Measurements from ENCODE around the gene GPRC6A.
"Not testable (repeated sequence)": the region's sequence is repeated elsewhere in the genome, so short reads cannot be mapped to it uniquely, and the experiment has no call there.

Gene GPRC6A, protein sequence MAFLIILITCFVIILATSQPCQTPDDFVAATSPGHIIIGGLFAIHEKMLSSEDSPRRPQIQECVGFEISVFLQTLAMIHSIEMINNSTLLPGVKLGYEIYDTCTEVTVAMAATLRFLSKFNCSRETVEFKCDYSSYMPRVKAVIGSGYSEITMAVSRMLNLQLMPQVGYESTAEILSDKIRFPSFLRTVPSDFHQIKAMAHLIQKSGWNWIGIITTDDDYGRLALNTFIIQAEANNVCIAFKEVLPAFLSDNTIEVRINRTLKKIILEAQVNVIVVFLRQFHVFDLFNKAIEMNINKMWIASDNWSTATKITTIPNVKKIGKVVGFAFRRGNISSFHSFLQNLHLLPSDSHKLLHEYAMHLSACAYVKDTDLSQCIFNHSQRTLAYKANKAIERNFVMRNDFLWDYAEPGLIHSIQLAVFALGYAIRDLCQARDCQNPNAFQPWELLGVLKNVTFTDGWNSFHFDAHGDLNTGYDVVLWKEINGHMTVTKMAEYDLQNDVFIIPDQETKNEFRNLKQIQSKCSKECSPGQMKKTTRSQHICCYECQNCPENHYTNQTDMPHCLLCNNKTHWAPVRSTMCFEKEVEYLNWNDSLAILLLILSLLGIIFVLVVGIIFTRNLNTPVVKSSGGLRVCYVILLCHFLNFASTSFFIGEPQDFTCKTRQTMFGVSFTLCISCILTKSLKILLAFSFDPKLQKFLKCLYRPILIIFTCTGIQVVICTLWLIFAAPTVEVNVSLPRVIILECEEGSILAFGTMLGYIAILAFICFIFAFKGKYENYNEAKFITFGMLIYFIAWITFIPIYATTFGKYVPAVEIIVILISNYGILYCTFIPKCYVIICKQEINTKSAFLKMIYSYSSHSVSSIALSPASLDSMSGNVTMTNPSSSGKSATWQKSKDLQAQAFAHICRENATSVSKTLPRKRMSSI

DNA sequence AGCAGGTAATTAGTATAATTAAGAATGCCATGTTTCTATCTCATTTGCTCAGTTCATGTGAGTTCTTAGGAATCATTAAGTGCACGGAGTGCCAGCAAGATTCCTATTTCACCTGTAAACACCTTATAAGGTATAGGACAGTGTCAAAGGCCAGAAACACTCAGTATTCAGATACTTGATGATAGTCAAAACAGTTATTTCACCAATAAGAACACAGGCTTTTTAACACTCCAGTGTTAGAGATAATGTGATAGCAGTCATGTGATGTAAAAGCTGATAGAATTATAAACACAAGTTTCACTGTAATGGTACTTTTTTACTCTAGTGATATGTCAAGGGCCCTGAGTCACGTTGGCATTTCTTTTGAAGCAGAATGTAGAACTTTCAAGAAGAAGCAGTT, at the start of gene GPRC6A:
Gene GPRC6A (minus strand): TSS at position 101 of the 400 bp plus-strand sequence. CDS start 70 bp downstream, at position 31.
- no peak for DNase-seq (ENCODE audit: low read depth, low spot score)

DNA sequence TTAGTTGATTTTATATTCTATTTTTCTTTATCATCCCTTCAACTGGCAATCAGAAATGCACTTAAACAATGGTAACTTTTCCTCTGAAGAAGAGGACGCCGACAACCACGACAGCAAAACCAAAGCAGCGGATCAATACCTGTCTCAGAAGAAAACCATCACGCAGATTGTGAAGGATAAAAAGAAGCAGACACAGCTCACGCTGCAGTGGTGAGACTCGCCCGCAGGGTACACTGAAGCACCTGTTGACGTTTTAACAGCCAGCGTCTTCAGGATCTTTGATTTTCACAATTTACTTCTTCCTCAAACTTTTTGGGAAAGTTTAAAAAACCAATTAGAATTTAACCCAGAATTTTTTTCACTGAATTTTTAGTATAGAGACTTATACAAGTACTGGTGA, 48.9 kb upstream of the GPRC6A start:
- no peak for DNase-seq (ENCODE audit: low read depth, low spot score)

DNA sequence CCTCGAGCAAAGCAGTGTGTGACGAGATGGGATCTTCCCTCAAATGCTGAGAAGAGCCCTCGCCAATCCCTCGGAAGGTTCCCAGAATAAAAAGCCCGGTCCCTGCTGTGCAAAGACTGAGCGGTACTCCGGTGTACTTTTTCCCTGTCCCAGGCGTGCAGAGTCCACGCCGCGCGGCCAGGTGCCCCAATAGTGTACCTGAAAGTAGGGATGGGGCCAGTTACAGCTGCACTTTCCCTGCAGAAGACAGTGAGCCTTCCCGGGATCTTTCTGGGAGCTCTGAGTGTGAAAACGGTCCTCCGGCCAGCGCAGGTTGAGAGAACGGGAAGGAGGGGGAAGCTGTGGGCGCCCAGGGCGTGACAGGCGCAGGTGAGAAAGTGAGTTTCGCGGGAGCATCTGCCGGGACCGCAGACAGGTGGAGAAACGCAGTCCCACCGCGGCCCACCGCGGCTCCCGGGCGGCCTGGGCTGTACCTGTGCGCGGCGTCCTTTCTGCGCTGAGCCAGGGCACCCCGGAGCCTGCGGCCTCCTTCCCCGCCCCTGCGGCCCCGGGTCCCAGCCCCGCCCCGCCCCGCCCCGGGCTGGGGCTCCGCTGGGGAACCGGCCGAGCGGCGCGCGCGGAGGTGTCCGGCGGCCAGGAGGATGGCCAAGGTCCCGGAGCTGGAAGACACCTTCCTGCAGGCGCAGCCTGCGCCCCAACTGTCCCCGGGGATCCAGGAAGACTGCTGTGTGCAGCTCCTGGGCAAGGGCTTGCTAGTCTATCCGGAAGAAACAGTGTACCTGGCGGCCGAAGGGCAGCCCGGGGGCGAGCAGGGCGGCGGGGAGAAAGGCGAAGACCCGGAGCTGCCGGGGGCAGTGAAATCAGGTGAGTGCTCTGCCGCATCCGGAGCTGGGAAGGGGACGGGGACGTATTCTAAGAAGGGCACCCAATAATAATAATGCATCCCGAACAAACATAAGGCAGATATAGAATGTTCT, 48.0 kb upstream of the GPRC6A start, which contains the start of gene RFX6:
Gene RFX6 (plus strand): TSS at position 608 of the 977 bp plus-strand sequence. CDS start 34 bp downstream, at position 642.
- DNase-seq (ENCODE audit: low read depth, low spot score): peak; percentile 7

DNA sequence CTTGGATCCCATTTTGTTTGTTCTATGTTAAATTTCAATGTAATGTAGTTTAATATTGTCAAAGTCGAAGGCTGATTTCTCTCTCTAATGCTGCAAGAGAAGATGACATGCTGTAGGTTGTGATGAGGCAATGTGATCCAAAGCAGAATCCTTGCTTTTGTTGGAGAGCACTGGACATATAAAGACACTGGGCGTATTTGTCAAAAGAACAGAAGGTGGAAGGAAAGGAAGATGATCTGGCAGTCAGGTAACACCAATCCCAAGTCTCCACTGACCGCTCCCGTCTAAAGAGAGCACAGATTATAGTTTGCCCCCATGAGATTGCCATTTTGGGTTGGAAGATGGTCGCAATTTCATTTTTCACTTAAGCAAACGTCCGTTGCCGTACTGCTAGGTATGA, 47.2 kb upstream of the GPRC6A start:
- DNase-seq (ENCODE audit: low read depth, low spot score): no peak

DNA sequence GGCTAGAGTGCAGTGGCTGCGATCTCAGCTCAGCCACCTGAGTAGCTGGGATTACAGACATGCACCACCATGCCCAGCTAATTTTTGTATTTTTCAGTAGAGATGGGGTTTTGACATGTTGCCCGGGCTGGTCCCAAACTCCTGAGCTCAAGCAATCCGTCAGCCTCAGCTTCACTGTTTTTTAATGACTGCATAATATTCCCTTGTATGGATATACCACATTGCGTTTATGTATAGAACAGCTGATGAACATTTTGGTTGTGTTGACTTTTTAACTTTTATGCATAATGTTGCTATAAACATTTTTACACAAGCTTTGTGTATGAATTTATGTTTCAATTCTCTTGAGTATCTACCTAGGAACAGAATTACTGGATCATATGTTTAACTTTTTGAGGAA, 43.9 kb upstream of the GPRC6A start:
- no peak for DNase-seq (ENCODE audit: low read depth, low spot score)

DNA sequence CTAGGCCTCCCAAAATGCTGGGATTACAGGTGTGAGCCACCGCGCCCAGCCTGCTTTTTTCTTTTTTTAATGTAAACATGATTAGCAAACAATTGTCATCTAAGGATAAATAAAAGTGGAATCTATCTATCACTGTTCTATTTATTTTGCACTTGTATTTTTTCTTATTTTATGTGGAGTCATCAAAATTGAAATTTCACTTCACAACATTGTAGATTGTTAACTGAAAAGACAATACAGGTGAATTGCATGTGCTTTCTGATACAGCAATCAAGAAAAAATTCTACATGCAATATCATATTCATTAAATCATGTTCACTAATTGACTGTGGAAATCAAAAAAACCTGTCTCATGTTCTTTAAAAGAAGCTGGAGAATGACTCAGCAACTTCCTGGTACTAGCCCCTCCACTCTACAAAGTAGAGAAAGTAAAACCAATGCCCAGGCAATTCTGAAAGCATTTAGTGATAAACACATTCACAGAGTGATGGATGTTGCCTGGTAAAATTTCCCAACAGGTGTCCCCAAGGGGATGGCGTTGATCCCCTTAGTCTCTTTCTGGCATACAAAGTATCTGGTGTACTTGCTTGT, 37.5 kb upstream of the GPRC6A start:
- DNase-seq (ENCODE audit: low read depth, low spot score): no peak

DNA sequence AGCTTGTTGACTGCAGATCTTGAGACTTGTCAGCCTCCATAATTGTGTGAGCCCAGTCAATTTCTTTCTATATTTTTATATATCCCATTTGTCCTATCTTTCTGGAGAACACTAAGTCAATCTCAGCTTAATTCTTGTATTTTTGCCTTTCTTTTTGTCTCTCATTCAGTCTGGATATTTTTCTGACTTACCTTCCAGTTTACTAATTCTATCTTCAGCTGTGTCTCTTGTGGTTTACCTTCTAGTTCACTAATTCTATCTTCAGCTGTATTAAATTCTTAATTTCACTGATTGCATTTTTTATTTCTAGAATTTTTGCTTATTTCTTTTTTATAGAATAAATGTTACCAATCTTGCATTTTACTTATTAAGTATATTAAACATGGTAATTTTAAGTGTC, 30.4 kb upstream of the GPRC6A start:
- no peak for DNase-seq (ENCODE audit: low read depth, low spot score)

DNA sequence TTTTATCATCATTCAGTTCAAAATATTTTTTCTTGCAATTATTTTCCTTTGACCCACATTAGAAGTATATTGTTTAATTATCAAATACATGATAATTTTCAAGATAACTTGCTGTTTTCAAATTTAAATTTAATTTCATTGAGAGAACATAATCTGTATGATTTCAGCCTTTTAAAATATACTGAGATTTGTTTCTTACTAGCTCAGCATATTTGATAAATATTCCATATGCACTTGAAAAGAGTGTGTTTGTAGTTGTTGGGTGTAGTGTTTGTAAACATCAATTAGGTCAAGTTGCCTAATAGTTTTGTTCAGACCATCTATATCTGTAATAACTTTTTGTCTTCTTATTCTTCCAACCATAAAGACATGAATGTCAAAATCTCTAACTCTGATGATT, 29.2 kb upstream of the GPRC6A start:
- DNase-seq (ENCODE audit: low read depth, low spot score): no peak

DNA sequence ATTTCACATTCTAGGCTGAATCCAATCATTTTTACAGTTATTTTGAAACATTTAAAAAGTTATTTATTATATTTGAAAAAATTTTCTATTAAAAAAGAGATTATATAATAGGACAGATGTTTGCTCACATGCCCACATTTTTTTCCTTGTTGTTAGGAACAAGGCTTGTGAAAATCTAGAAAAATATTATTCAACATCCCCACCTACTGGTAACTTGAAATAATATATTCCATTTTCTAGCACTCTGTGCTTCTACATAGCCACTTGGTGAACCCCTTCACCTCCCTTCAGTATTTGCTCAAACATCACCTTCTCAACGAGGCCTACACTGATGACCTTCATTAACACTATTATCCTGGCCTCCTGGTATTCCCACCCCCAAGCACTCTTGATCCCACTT, 18.3 kb upstream of the GPRC6A start:
- DNase-seq (ENCODE audit: low read depth, low spot score): peak; percentile 33

DNA sequence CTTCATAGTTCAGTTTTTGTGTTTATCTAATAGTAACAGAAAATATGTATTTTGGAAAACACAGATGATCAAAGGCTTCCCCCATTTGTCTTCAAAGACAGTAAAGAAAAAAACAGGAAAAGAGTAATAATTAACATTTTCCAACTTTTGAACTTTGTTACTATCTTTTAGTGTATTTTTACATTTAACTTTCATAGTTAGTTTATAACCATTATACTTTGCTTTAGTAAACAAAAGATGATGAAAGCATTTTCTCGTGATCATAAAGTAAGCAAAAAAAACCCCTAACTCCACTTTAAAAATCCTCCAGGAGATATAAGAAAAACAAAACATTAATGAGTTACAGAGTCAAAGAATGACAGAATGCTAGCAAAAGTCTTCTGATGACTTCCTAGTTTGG, 13.6 kb upstream of the GPRC6A start:
- DNase-seq (ENCODE audit: low read depth, low spot score): no peak

DNA sequence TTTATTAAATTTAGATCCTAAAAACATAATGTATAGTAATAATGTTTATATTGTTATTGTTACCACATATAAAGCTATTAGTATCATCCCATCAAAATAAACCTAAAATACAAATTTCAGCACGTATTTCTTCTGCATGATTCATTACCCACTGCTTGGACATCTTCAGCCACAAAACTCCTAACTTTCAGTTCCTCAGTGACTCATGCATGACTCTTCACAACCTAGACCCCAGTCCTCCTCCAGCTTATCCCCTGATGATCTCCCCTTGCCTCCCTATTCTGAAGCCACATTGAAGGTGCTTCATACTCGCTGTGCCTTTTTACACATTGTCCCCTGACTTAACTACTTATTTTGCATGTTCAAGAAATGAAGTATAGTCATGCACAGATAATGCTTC, 11.2 kb upstream of the GPRC6A start:
- peak; percentile 32 for DNase-seq (ENCODE audit: low read depth, low spot score)

DNA sequence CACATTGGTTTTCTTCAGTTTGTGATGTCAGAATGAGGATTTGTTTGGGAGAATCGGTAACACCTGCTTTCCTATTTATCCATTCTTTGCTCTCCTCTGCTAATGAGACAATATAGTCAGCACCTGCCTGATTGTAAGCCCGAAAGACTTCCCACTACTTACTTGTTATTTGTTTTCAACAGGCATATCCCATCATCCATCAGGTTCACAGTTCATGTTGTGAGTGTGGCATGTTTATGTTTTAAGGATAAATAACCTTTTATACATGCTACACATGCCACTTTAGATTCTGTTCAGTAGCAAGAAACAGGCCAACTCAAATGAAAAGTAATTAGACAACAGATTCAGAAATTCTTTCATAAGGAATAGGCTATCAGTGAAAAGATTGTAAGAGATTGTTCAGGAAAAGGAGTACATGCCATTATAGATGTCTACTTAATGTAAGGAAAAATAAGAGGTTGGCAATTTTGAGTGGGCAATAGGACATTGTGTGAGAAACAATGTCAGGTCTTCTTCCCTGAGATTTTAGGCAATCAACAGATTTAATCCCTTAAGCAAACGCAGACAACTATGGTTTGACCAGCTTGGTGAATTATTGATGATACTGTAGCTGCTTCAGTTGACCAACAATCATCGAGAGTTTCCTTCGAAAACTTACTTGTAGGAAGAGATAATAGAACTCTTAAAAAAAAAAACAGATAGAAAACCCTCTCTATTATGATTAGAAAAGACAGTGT, 7.9 kb upstream of the GPRC6A start:
- DNase-seq (ENCODE audit: low read depth, low spot score): no peak

DNA sequence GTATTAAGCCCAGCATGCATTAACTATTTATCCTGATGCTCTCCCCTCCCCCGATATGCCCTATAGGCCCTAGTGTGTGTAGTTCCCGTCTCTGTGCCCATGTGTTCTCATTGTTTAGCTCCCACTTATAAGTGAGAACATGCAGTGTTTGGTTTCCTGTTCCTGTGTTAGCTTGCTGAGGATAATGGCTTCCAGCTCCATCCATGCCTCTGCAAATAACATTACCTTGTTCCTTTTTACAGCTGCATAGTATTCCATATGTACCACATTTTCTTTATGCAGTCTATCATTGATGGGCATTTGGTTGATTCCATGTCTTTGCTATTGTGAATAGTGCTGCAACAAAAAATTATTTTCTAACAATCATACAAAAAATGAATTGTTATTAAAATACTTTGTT, 5.6 kb upstream of the GPRC6A start:
- not testable (repeated sequence) for DNase-seq (ENCODE audit: low read depth, low spot score)

DNA sequence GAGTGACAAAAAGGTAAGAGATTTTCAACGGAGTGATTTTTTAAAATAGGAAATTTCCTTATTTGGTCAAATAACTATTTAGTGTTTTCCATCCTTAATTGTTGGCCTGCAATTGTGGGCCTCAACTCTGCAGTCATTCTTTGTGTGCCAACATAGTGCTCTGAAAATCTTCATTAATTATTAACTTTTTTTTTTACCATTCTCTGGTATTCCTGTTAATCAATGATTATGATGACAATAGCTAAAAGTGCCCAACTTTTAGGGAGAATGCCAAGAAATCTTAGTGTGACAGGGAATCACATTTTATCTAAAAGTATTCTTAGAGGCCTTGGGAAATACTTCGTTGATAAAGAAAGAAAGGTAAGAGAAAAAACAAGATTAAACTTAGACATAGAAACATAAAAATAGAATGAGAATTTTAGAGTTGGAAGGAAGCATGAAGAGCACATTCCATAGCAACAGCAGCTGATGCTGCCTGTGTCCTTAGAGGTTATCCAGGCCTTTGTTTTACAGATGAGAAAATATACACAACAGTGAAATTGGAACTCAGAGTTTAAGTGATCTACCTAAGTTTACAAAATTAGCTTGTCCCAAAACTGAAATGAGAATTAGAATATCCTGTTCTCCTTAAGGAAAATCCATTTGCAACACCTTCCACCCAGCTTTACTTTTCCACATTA, 1.2 kb downstream of the GPRC6A start:
- no peak for DNase-seq (ENCODE audit: low read depth, low spot score)

DNA sequence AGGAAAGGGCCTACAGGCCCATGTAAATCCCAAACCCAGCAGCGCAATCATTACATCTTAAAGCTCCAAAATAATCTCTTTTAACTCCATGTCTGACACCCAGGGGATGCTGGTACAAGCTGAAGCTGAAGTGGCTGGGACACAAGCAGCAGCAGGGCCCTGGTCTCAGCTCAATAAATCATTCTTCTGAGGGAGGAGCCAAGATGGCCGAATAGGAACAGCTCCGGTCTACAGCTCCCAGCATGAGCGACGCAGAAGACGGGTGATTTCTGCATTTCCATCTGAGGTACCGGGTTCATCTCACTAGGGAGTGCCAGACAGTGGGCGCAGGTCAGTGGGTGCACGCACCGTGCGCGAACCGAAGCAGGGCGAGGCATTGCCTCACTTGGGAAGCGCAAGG, 12.5 kb downstream of the GPRC6A start:
- DNase-seq (ENCODE audit: low read depth, low spot score): not testable (repeated sequence)

DNA sequence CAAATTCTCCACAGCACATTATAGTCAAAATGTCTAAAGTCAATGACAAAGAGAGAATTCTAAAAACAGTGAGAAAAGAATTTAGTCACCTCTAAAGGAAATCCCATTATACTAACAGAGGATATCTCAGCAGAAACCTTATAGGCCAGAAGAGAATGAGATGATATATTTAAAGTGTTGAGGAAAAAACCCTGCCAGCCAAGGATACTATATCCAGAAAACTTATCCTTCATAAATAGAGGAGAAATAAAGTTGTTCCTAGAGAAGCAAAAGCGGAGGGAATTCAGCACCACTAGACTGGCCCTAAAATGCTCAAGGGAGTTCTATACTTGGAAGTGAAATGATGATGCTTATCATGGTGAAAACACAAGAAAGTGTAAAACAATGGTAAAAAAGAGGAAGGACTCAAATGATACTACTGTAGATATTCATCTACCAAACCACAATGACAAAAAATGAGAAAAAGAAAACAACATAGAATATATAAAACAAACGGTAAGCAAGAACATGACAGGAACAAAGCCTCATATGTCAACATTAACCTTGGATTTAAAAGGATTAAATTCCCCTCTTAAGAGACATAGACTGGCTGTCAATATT, 16.7 kb downstream of the GPRC6A start:
- DNase-seq (ENCODE audit: low read depth, low spot score): no peak

DNA sequence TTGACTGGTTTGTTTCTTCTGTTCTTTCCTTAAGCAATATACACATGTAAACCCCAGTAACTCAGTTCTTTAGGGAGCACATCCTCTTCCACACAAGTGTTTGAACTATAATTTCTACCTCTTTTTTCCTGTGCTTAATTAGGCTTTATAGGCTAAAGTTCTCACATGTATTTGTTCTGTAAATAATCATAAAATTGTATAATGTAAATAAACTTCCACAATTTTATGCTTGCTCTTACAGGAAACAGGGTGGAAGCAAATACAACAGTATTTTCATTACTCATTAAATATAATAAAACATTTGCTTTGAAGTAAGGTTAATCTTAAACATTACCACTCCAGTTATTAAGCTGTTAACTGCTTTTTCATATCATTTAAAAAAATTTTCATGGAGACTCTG, 26.9 kb downstream of the GPRC6A start:
- no peak for DNase-seq (ENCODE audit: low read depth, low spot score)

DNA sequence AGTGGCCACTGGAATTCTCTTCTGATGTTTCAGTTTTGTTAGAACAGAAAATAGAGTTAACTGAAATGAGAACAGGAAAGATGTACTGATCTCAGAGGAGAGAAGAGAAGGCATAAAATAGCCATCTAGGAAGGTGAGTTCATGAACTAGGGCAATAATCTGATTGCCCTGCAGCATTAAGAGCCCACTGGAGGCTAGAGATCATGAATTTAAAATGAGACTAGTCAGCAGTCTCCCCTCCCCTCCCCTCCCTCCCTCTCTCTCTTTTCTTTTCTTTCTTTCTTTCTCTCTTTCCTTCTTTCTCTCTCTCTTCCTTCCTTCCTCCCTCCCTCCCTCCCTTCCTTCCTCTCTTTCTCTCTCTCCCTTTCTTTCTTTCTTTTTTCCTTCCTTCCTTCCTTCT, 28.9 kb downstream of the GPRC6A start:
- no peak for DNase-seq (ENCODE audit: low read depth, low spot score)

DNA sequence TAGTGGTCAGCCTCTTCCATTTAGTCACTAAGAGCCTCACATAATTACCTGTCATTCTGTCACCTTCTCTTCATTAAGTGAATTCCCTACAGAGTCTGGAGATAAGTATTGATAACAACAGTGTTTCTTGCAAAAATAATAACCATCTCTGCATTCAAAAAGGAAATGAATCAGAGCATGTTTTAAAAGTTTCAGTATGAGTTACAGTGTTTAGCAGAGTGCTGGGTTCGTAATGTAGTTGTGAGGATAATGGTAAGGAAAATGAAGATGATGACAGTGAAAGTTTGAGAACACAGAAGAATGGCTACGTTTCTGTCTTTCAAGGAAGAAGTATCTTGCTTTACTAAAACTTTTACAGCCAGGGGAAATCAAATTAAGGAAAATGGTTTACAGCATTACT, 31.3 kb downstream of the GPRC6A start:
- no peak for DNase-seq (ENCODE audit: low read depth, low spot score)

Data from astrocyte of the hippocampus (primary cell).